ENCODE results near the gene DUSP6. TPM values are rescaled to one million over a fixed set of nuclear protein-coding genes. Genes with fewer than 3 reads are reported as not detected.

DUSP6 gene
- total and polyA plus RNA-seq, 2 of the 13 experiments (the other 11 are each of a cell fraction or from before 2014, with no cell fraction given): 40.9 to 161 TPM

DNA sequence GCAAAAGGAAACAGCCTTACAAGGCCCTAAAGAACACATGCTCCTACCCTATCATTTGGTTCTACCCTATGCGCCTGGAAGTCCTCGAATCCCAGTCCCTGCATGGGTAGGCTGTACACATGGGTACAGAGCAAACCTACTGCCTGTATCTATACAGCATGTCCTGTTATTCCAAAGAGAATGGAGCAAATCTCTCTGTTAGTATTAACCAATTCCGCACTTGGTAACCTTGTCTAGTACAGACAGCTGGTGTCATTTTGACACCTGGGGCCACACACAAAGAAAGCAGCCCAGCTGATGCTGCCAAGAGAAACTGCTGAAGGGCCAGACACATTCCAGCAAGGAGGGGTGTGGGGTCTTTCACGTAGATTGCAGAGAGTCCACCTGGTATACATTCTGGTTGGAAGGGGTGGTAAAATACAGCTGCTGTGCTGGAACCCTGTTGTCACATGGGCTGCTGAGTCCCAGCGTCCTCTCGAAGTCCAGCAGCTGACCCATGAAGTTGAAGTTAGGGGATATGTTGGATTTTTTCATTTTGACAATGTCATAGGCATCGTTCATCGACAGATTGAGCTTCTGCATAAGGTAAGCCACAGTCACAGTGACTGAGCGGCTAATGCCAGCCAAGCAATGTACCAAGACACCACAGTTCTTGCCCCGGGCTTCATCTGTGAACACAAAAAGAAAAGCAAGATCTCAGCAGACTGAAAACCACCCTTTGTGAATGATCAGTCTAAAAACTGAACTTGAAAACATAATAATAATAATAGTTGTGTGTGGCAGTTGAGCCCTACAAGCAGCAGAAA, 3.2 kb downstream of the DUSP6 start (continued):
- TF ChIP-seq ZNF34 (CRISPR knock-in tag; IDR thresholded peaks at IDR 0.05; ENCODE audit: borderline replicate concordance) (no peak), SALL1 (CRISPR knock-in tag; IDR thresholded peaks at IDR 0.05) (peak; percentile 34; the same call in 1 of the 2 replicates), SNAI1 (CRISPR knock-in tag; IDR thresholded peaks at IDR 0.05; ENCODE audit: borderline replicate concordance) (no peak), ZBTB42 (CRISPR knock-in tag; IDR thresholded peaks at IDR 0.05) (no peak), ATAD3A (CRISPR knock-in tag; IDR thresholded peaks at IDR 0.05) (no peak), CBX5 (CRISPR knock-in tag; IDR thresholded peaks at IDR 0.05; ENCODE audit: borderline replicate concordance) (no peak), RCOR2 (CRISPR knock-in tag; IDR thresholded peaks at IDR 0.05) (no peak), ZNF496 (CRISPR knock-in tag; IDR thresholded peaks at IDR 0.05; ENCODE audit: insufficient replicate concordance) (no peak), ZNF101 (CRISPR knock-in tag; IDR thresholded peaks at IDR 0.05; ENCODE audit: borderline replicate concordance, low read depth) (no peak), ZFP90 (CRISPR knock-in tag; IDR thresholded peaks at IDR 0.05; ENCODE audit: borderline replicate concordance) (no peak), GATAD1 (CRISPR knock-in tag; IDR thresholded peaks at IDR 0.05) (0 out of 2 replicates have a peak, but pooled peaks have one; percentile 23), NAIF1 (CRISPR knock-in tag; IDR thresholded peaks at IDR 0.05; ENCODE audit: borderline replicate concordance) (no peak), REL (CRISPR knock-in tag; conservative IDR thresholded peaks at IDR 0.05) (no peak), MTF1 (CRISPR knock-in tag; IDR thresholded peaks at IDR 0.05) (no peak), ZNF335 (CRISPR knock-in tag; IDR thresholded peaks at IDR 0.05) (no peak), ZEB1 (IDR thresholded peaks at IDR 0.05; ENCODE audit: insufficient replicate concordance, low read depth) (no peak), RARA (CRISPR knock-in tag; IDR thresholded peaks at IDR 0.05) (0 out of 2 replicates have a peak, but pooled peaks have one; percentile 17), RARG (CRISPR knock-in tag; IDR thresholded peaks at IDR 0.05; ENCODE audit: low read depth) (no peak), ZNF839 (CRISPR knock-in tag; IDR thresholded peaks at IDR 0.05; ENCODE audit: borderline replicate concordance) (no peak)
- TF ChIP-seq, protein P1, sequence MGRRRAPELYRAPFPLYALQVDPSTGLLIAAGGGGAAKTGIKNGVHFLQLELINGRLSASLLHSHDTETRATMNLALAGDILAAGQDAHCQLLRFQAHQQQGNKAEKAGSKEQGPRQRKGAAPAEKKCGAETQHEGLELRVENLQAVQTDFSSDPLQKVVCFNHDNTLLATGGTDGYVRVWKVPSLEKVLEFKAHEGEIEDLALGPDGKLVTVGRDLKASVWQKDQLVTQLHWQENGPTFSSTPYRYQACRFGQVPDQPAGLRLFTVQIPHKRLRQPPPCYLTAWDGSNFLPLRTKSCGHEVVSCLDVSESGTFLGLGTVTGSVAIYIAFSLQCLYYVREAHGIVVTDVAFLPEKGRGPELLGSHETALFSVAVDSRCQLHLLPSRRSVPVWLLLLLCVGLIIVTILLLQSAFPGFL (CRISPR knock-in tag; IDR thresholded peaks at IDR 0.05): no peak
- TF ChIP-seq, protein P2, sequence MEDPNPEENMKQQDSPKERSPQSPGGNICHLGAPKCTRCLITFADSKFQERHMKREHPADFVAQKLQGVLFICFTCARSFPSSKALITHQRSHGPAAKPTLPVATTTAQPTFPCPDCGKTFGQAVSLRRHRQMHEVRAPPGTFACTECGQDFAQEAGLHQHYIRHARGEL (CRISPR knock-in tag; IDR thresholded peaks at IDR 0.05): no peak
- TF ChIP-seq, protein P3, sequence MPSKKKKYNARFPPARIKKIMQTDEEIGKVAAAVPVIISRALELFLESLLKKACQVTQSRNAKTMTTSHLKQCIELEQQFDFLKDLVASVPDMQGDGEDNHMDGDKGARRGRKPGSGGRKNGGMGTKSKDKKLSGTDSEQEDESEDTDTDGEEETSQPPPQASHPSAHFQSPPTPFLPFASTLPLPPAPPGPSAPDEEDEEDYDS (CRISPR knock-in tag; IDR thresholded peaks at IDR 0.05): no peak
- TF ChIP-seq, protein P4, sequence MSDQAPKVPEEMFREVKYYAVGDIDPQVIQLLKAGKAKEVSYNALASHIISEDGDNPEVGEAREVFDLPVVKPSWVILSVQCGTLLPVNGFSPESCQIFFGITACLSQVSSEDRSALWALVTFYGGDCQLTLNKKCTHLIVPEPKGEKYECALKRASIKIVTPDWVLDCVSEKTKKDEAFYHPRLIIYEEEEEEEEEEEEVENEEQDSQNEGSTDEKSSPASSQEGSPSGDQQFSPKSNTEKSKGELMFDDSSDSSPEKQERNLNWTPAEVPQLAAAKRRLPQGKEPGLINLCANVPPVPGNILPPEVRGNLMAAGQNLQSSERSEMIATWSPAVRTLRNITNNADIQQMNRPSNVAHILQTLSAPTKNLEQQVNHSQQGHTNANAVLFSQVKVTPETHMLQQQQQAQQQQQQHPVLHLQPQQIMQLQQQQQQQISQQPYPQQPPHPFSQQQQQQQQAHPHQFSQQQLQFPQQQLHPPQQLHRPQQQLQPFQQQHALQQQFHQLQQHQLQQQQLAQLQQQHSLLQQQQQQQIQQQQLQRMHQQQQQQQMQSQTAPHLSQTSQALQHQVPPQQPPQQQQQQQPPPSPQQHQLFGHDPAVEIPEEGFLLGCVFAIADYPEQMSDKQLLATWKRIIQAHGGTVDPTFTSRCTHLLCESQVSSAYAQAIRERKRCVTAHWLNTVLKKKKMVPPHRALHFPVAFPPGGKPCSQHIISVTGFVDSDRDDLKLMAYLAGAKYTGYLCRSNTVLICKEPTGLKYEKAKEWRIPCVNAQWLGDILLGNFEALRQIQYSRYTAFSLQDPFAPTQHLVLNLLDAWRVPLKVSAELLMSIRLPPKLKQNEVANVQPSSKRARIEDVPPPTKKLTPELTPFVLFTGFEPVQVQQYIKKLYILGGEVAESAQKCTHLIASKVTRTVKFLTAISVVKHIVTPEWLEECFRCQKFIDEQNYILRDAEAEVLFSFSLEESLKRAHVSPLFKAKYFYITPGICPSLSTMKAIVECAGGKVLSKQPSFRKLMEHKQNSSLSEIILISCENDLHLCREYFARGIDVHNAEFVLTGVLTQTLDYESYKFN (CRISPR knock-in tag; conservative IDR thresholded peaks at IDR 0.05): no peak
- TF ChIP-seq, protein P5, sequence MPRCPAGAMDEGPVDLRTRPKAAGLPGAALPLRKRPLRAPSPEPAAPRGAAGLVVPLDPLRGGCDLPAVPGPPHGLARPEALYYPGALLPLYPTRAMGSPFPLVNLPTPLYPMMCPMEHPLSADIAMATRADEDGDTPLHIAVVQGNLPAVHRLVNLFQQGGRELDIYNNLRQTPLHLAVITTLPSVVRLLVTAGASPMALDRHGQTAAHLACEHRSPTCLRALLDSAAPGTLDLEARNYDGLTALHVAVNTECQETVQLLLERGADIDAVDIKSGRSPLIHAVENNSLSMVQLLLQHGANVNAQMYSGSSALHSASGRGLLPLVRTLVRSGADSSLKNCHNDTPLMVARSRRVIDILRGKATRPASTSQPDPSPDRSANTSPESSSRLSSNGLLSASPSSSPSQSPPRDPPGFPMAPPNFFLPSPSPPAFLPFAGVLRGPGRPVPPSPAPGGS (CRISPR knock-in tag; IDR thresholded peaks at IDR 0.05): no peak
